Right lobe of liver (tissue), 6 donors: ENCODE measurements around the gene RABL3. TPM values are rescaled to one million over a fixed set of nuclear protein-coding genes. Genes with fewer than 3 reads are reported as not detected.
"Not testable (repeated sequence)": the region's sequence is repeated elsewhere in the genome, so short reads cannot be mapped to it uniquely, and the experiment has no call there.

Source experiments
- ATAC-seq, 4 donors: fragments of 200-7000 bp; cut with Tn5 transposase; one replicate each; pipeline ENCODE4 v1.9.1; 2020; ENCODE audit warnings: mild to moderate bottlenecking in 4 of 4, moderate library complexity in 4 of 4
- DNase-seq, 3 donors: peaks; one replicate each; pipeline ENCODE4 v3.0.0-alpha.2; 2020
- H3K27ac ChIP-seq, 3 donors: fragments of 200-600 bp; one replicate each; pipeline ENCODE4 v1.8.0; 2022
- H3K27me3 ChIP-seq, 2 donors: fragments of 200-600 bp; one replicate each; pipeline ENCODE4 v1.8.0; 2022
- H3K36me3 ChIP-seq, 4 donors: fragments of 200-600 bp; sonication (generic) in 1 of 4; one replicate each; pipeline versions ENCODE4 v1.5.1 to v1.8.0; 2017 to 2022; ENCODE audit warnings: control low read depth in 1 of 4
- H3K4me1 ChIP-seq, 4 donors: fragments of 200-600 bp; sonication (generic) in 1 of 4; one replicate each; pipeline versions ENCODE4 v1.5.1 to v1.8.0; 2017 to 2022; ENCODE audit warnings: control low read depth in 1 of 4
- H3K4me3 ChIP-seq, 3 donors: fragments of 200-600 bp; one replicate each; pipeline ENCODE4 v1.8.0; 2022
- H3K9me3 ChIP-seq, 4 donors: fragments of 200-600 bp; sonication (generic) in 1 of 4; one replicate each; pipeline versions ENCODE4 v1.5.1 to v1.8.0; 2017 to 2022; ENCODE audit warnings: control low read depth in 1 of 4
- CTCF ChIP-seq, 4 donors: fragments of 200-600 bp in 3 of 4; fragments of 450-650 bp in 1 of 4; IDR thresholded peaks; one replicate each; pipeline versions ENCODE4 v1.5.1 to v1.8.0; 2016 to 2022; ENCODE audit warnings: antibody characterized with exemption in 4 of 4, mild to moderate bottlenecking in 2 of 4
- POLR2A ChIP-seq: fragments of 450-650 bp; IDR thresholded peaks from one replicate; pipeline ENCODE4 v1.6.1; 2017; ENCODE audit warnings: antibody characterized with exemption, mild to moderate bottlenecking
- WGBS: methylation state at CpG from one replicate; pipeline ENCODE4 v1.1.6; 2018; ENCODE audit warnings: low coverage, low lambda C conversion rate; ENCODE audit not compliant: insufficient coverage; ENCODE audit errors: missing lambda C conversion rate; 5-methylcytosine and 5-hydroxymethylcytosine counted together
- intact Hi-C, 2 donors: fragments of 100-400 bp; cut with DNase I; formaldehyde crosslinking; loops; one replicate each; pipeline versions ENCODE4 v1.11.2 to v1.14.1; 2022
- long read RNA-seq: library from polyadenylated mRNA; unstranded; transcript quantifications from one replicate; pipeline ENCODE4 v2.0.0, GENCODE V29; 2019
- total RNA-seq, 6 experiments: library from RNA; depleted of rRNA in 2 of 6; stranded (reverse); fragments of >200 nt in 2 of 6; fragmentation: NEBNext Ultra II Directional in 3 of 6; extraction: Animal tissue kit (Norgen Biotek cat#: 25700) in 3 of 6; gene quantifications; one replicate each; pipeline versions ENCODE4 v1.1.0 to v1.2.4, GENCODE V29; 2016 to 2023
- donor health status: DM: no; HTN: yes; CAD: no.
- donor health status: DM: no; HTN: no; CAD: no.
- donor health status: DM: no; HTN: no; CAD: no.
- donor health status: DM: no; HTN: yes; CAD: no.
- donor health status: DM: no; HTN: yes; CAD: no.

The RABL3 gene, protein sequence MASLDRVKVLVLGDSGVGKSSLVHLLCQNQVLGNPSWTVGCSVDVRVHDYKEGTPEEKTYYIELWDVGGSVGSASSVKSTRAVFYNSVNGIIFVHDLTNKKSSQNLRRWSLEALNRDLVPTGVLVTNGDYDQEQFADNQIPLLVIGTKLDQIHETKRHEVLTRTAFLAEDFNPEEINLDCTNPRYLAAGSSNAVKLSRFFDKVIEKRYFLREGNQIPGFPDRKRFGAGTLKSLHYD
- total RNA-seq = 10 to 100 TPM; 12.0 to 18.4 (median 13.2) TPM
- long read RNA-seq, transcript RABL3-201 (8 exons, 3,883 nt) = major isoform, 6 of 7 reads
- long read RNA-seq, partial matches to known transcripts = 0 of 7 reads
- long read RNA-seq, other reads (novel, unspliced or antisense) = 1 of 7 reads

GRCh38 chr3:120742198-120742848 lies at the start of gene RABL3, which contains the start of gene GTF2E1:
RABL3 (minus strand) TSS chr3:120742516; CDS start chr3:120742507, 9 bp downstream.
GTF2E1 (plus strand) TSS chr3:120742744; CDS start chr3:120750553, 7,809 bp downstream.
- Histone ChIP-seq H3K4me1 (peaks cover 0 to 12% (median 7%) of the 10 kb centered on the region in 4 donors), H3K4me3 (peak within 1 kb of the TSS; percentile 82 to 95 (median 85)), H3K27ac (peak within 1 kb of the TSS; percentile 91 to 98 (median 98)), H3K9me3 (no peaks in the 10 kb centered on the region), H3K36me3 (no peaks in the 10 kb centered on the region), H3K27me3 (no peaks in the 10 kb centered on the region)
- TF ChIP-seq CTCF (IDR thresholded peaks at IDR 0.05) (no peak), POLR2A (peak; percentile 71)
- under 1% methylated on average over 26 of the region's 39 CpGs for whole genome bisulfite sequencing
- intact Hi-C loops = no loop called here
- DNase-seq = peak; percentile 92 to 98 (median 97)
- ATAC-seq = peak; percentile 99 to 100 (median 99)

DNA sequence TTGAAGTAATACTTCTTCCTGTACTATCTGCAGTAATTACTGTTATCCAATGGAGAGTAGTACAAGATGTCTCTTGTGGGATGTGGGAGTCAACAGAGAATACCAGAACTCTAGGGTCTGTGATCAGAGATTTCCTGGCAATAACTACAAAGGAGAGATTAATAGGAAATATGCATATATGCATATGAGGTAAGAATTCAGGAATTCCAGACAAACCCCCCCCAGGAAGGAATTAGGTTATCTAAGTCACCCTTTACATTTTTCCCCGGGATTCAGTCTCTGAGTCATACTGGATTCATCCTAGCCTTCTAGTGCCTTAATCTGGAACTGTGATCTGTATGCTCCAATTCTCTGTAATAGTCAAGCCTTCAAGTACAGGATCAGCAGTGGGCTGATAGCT lies 49.6 kb upstream of the RABL3 start:
- H3K4me1 ChIP-seq = no peaks in the 10 kb centered on the region
- intact Hi-C loops = loop anchor here in 1 of 2 donors (5.0 kb wide), 1 partner anchor 230 kb away; no protein-coding TSS in a partner anchor
- no peak overlapping the region for H3K27ac ChIP-seq
- DNase-seq (no peak), ATAC-seq (no peak)
- no peaks in the 10 kb centered on the region for H3K36me3 ChIP-seq
- TF ChIP-seq CTCF (IDR thresholded peaks at IDR 0.05) (no peak), POLR2A (no peak)
- no peak overlapping the region for H3K4me3 ChIP-seq
- 56% methylated on average over 1 of the region's 1 CpG for WGBS
- H3K27me3 ChIP-seq = no peaks in the 10 kb centered on the region
- H3K9me3 ChIP-seq = no peaks in the 10 kb centered on the region

DNA sequence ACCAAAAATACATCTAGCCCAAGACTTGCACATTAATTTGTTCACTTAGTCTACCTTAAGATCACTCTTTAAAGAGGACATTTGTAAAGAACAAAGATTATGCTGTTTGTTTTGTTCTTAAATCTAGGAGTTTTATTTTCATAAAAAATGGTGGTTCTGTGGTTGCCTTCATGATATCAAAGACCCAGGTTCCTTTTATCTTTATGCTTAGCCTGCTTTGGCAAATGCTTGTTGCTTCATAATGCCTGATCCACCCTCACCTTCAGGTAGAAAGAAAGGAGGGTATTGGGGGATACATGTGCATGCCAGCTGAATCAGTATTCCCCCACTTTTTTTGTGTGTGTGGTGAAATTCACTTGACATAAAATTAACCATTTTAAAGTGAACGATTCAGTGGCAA lies 48.7 kb upstream of the RABL3 start:
- TF ChIP-seq POLR2A (no peak), CTCF (IDR thresholded peaks at IDR 0.05) (no peak)
- no peak for ATAC-seq
- WGBS = 75% methylated on average over 1 of the region's 1 CpG

DNA sequence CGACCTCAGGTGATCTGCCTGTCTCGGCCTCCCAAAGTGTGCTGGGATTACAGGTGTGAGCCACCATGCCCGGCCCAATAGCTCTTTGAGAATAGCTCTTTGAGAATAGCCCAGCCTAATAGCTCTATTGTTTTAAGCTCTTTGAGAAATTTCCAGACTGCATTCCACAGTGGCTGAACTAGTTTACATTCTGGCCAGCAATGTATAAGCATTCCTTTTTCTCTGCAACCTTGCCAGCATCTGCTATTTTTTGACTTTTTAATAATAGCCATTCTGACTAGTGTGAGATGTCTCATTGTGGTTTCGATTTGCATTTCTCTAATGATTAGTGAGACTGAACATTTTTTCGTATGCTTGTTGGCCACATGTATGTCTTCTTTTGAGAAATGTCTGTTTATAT lies 43.5 kb upstream of the RABL3 start:
- H3K36me3 ChIP-seq, H3K4me3 ChIP-seq, H3K9me3 ChIP-seq, H3K27me3 ChIP-seq, ATAC-seq, H3K4me1 ChIP-seq, H3K27ac ChIP-seq, DNase-seq, intact Hi-C loops: not testable (repeated sequence)
- WGBS = 71% methylated on average over 2 of the region's 5 CpGs

More for the DNA sequence above, 48.7 kb upstream of the RABL3 start:
- H3K9me3 ChIP-seq = no peaks in the 10 kb centered on the region
- H3K27me3 ChIP-seq = no peaks in the 10 kb centered on the region
- intact Hi-C loops = loop anchor here in 1 of 2 donors (5.0 kb wide), 1 partner anchor 229 kb away; no protein-coding TSS in a partner anchor
- H3K4me1 ChIP-seq = no peaks in the 10 kb centered on the region
- DNase-seq = no peak
- H3K4me3 ChIP-seq = no peak overlapping the region
- no peaks in the 10 kb centered on the region for H3K36me3 ChIP-seq
- no peak overlapping the region for H3K27ac ChIP-seq

- TF ChIP-seq CTCF (IDR thresholded peaks at IDR 0.05) (no peak), POLR2A (no peak)
- Histone ChIP-seq H3K27ac (no peak overlapping the region), H3K27me3 (no peaks in the 10 kb centered on the region), H3K9me3 (no peaks in the 10 kb centered on the region), H3K4me3 (no peak overlapping the region), H3K36me3 (peaks cover 0 to 8% (median 3%) of the 10 kb centered on the region in 4 donors), H3K4me1 (no peaks in the 10 kb centered on the region)
- no peak for DNase-seq
- no peak for ATAC-seq
- 86% methylated on average over 11 of the region's 13 CpGs for WGBS
- intact Hi-C loops = no loop called here
Measured at GRCh38 chr3:120780977-120781376, 38.7 kb upstream of the RABL3 start.
